K562 (cell line): ENCODE data around the gene DLX2. TPM values are rescaled to one million over a fixed set of nuclear protein-coding genes. Genes with fewer than 3 reads are reported as not detected.

Experiments
- BCOR ChIP-seq: fragments of 450-650 bp; IDR thresholded peaks from 2 replicates; pipeline ENCODE4 v1.6.1; 2016
- CTCFL ChIP-seq: IDR thresholded peaks from 2 replicates; pipeline ENCODE4 v1.6.1; 2011; ENCODE audit warnings: borderline replicate concordance, low read depth, mild to moderate bottlenecking, moderate library complexity, low read length; ENCODE audit not compliant: insufficient read depth, poor library complexity, severe bottlenecking
- CXXC5 ChIP-seq: fragments of 250-450 bp; sonication (Bioruptor Pico); IDR thresholded peaks from 2 replicates; pipeline ENCODE4 v1.8.0; 2022; ENCODE audit warnings: inconsistent platforms, mild to moderate bottlenecking, moderate library complexity
- GABPA ChIP-seq: fragments of 200-800 bp; sonication (Bioruptor generic); conservative IDR thresholded peaks from 2 replicates; pipeline ENCODE4 v1.6.1; 2016; ENCODE audit warnings: low read depth, missing genetic modification characterization, missing compliant biosample characterization
- HMG20A ChIP-seq: fragments of 450-650 bp; formaldehyde crosslinking; conservative IDR thresholded peaks from 2 replicates; pipeline ENCODE4 v1.4.0; 2020; ENCODE audit warnings: mild to moderate bottlenecking, mixed read lengths
- KDM1A ChIP-seq, 2 experiments: fragments of 450-650 bp; IDR thresholded peaks; 2 replicates each; pipeline ENCODE4 v1.6.1; 2016; ENCODE audit warnings: mild to moderate bottlenecking in 2 of 2
- LCOR ChIP-seq: sonication (generic); formaldehyde crosslinking; IDR thresholded peaks from 2 replicates; pipeline ENCODE4 v1.8.0; 2022; ENCODE audit warnings: mild to moderate bottlenecking, missing genetic modification reagents
- MAFG ChIP-seq: fragments of 450-650 bp; conservative IDR thresholded peaks from 2 replicates; pipeline ENCODE4 v1.6.1; 2016; ENCODE audit warnings: missing genetic modification characterization, missing compliant biosample characterization
- NR2C1 ChIP-seq, 2 experiments: fragments of 450-650 bp; IDR thresholded peaks; 2 replicates each; pipeline ENCODE4 v1.6.1; 2017; ENCODE audit warnings: mild to moderate bottlenecking in 2 of 2, antibody characterized with exemption in 1 of 2, inconsistent platforms in 1 of 2, missing compliant biosample characterization in 1 of 2, missing genetic modification characterization in 1 of 2
- STAT6 ChIP-seq: sonication (generic); formaldehyde crosslinking; IDR thresholded peaks from 2 replicates; pipeline ENCODE4 v1.8.1; 2023; ENCODE audit warnings: mild to moderate bottlenecking, missing genetic modification reagents
- ZBTB40 ChIP-seq, 2 experiments: fragments of 450-650 bp in 1 of 2; sonication (generic) in 1 of 2; formaldehyde crosslinking in 1 of 2; IDR thresholded peaks; 2 replicates each; pipeline versions ENCODE4 v1.7.1 to v1.9.0; 2016 to 2022; ENCODE audit warnings: inconsistent platforms in 1 of 2, mild to moderate bottlenecking in 1 of 2, missing genetic modification reagents in 1 of 2
- ZNF311 ChIP-seq: fragments of 250-450 bp; sonication (Bioruptor Pico); IDR thresholded peaks from 2 replicates; pipeline ENCODE4 v1.4.0; 2020; ENCODE audit warnings: mild to moderate bottlenecking, moderate library complexity
- ZNF668 ChIP-seq: fragments of 250-450 bp; sonication (Bioruptor Pico); IDR thresholded peaks from 2 replicates; pipeline ENCODE4 v1.8.0; 2022; ENCODE audit warnings: mild to moderate bottlenecking, inconsistent platforms
- polyA plus RNA-seq, 8 experiments: library from polyadenylated mRNA; depleted of rRNA in 4 of 8; stranded (reverse) in 5 of 8; unstranded in 3 of 8; fragments of >200 nt; fragmentation: Nextera tagmentation in 2 of 8; fragmentation: Illumina TruSeq in 1 of 8; extraction: Ambion mirVana in 2 of 8; extraction: Trizol in 1 of 8; gene quantifications; 2 replicates each; pipeline versions ENCODE4 v1.2.1 to v1.2.3, GENCODE V29; 2011 to 2014; ENCODE audit warnings: inconsistent platforms in 1 of 8, missing spikeins in 1 of 8
- total RNA-seq, 7 experiments: library from RNA; depleted of rRNA in 6 of 7; stranded (reverse); fragments of >200 nt in 6 of 7; fragmentation: Illumina TruSeq in 2 of 7; extraction: Trizol in 2 of 7; gene quantifications; 2 replicates each; pipeline versions ENCODE4 v1.2.1 to v1.2.3, GENCODE V29; 2011 to 2021; ENCODE audit warnings: low replicate concordance in 1 of 7

Gene DLX2
- total and polyA plus RNA-seq, 9 of the 15 experiments (the other 6 are each of a cell fraction or from before 2014, with no cell fraction given) = 0.14 to 4.3 (median 0.86) TPM

- TF ChIP-seq ZBTB40 (IDR thresholded peaks at IDR 0.05) = peak; percentile 45; the same call in 1 of the 2 replicates
- no peak for TF ChIP-seq ZBTB40 (CRISPR knock-in tag; IDR thresholded peaks at IDR 0.05)
- no peak for TF ChIP-seq CXXC5 (CRISPR knock-in tag)
- peak; percentile 65; the same call in 1 of the 2 replicates for TF ChIP-seq BCOR
- no peak for TF ChIP-seq NR2C1 (IDR thresholded peaks at IDR 0.05)
- TF ChIP-seq NR2C1 (tag; IDR thresholded peaks at IDR 0.05) = no peak
- TF ChIP-seq CTCFL = no peak
- no peak for TF ChIP-seq STAT6 (CRISPR knock-in tag)
- TF ChIP-seq MAFG (tag) = no peak
- no peak; the same call in 1 of the 2 replicates for TF ChIP-seq GABPA (tag)
- no peak for TF ChIP-seq ZNF311 (CRISPR knock-in tag)
- TF ChIP-seq KDM1A (IDR thresholded peaks at IDR 0.05) = no peak
- TF ChIP-seq LCOR = no peak
- TF ChIP-seq HMG20A (CRISPR knock-in tag) = no peak
- TF ChIP-seq ZNF668 = no peak
These were observed 17.1 kb downstream of the DLX2 start, which contains the start of gene DLX1 (continued) for GRCh38 chr2:172085460-172086159.
